Adipocyte (in vitro differentiated cells): ENCODE results near the gene LRRC74A.

Experiments used
- DNase-seq: peaks from one replicate; pipeline ENCODE4 v3.0.0-alpha.2; 2015; ENCODE audit warnings: low read depth
- H3K27me3 ChIP-seq: replicated peaks from 2 replicates; pipeline ENCODE4 v1.7.0; 2013; ENCODE audit warnings: mild to moderate bottlenecking, low read length, moderate library complexity; ENCODE audit not compliant: control insufficient read depth, insufficient read depth
- H3K36me3 ChIP-seq: 2 replicates; pipeline ENCODE4 v1.7.0; 2013; ENCODE audit warnings: low read length, mild to moderate bottlenecking, moderate library complexity; ENCODE audit not compliant: control insufficient read depth, insufficient read depth, severe bottlenecking
- H3K4me1 ChIP-seq: 2 replicates; pipeline ENCODE4 v1.7.0; 2013; ENCODE audit warnings: mild to moderate bottlenecking, low read length, moderate library complexity; ENCODE audit not compliant: control insufficient read depth, insufficient read depth
- H3K4me3 ChIP-seq: 2 replicates; pipeline ENCODE4 v1.7.0; 2013; ENCODE audit warnings: mild to moderate bottlenecking, low read length, moderate library complexity
- H3K9ac ChIP-seq: 2 replicates; pipeline ENCODE4 v1.7.0; 2013; ENCODE audit warnings: mild to moderate bottlenecking, low read length, moderate library complexity
- H3K9me3 ChIP-seq: 2 replicates; pipeline ENCODE4 v1.7.0; 2013; ENCODE audit warnings: mild to moderate bottlenecking, low read length, moderate library complexity; ENCODE audit not compliant: control insufficient read depth

Gene LRRC74A

DNA sequence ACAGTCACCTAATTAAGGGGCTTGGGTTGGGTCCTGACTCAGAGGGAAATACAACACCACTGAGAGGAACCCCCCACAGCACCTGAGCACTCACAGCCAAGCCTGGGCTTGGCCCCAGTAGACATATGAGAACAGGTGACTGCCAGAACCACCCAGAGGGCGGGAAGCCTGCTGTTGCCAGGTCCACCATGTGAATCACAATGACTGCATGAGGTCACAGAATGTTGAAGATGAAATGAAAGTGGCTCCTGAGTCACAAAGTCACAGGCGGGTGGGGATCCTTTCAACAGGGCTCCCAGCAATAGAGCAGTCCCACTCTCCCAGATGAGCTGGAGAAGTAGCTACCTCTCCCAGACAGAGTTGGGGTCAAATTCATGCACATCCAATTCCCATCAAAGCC, at the start of gene LRRC74A:
Gene LRRC74A, plus strand, starts transcription at position 287 of the 400 bp plus-strand sequence. CDS start 290 bp downstream, outside the sequence.
- no peak for DNase-seq
- H3K4me3 ChIP-seq, result no peak within 1 kb of the TSS
- H3K4me1 ChIP-seq, result peaks cover 33% of the 10 kb centered on the region
- H3K36me3 ChIP-seq, result no peaks in the 10 kb centered on the region
- H3K27me3 ChIP-seq, result peaks cover 6% of the 10 kb centered on the region
- H3K9ac ChIP-seq, result no peak within 1 kb of the TSS
- no peaks in the 10 kb centered on the region for H3K9me3 ChIP-seq

GRCh38 chr14:76776428-76777251, 49.6 kb upstream of the LRRC74A start:
- no peaks in the 10 kb centered on the region for H3K36me3 ChIP-seq
- no peaks in the 10 kb centered on the region for H3K27me3 ChIP-seq
- H3K9ac ChIP-seq, result no peak overlapping the region
- H3K9me3 ChIP-seq, result no peaks in the 10 kb centered on the region
- peaks cover 19% of the 10 kb centered on the region for H3K4me1 ChIP-seq
- no peak for DNase-seq
- no peak overlapping the region for H3K4me3 ChIP-seq

- no peaks in the 10 kb centered on the region for H3K9me3 ChIP-seq
- no peak for DNase-seq
- H3K4me1 ChIP-seq, result peaks cover 13% of the 10 kb centered on the region
- no peaks in the 10 kb centered on the region for H3K27me3 ChIP-seq
- H3K4me3 ChIP-seq, result no peak overlapping the region
- peaks cover 8% of the 10 kb centered on the region for H3K36me3 ChIP-seq
- no peak overlapping the region for H3K9ac ChIP-seq
Measured at GRCh38 chr14:76777721-76778120, 48.5 kb upstream of the LRRC74A start.

- no peak overlapping the region for H3K4me3 ChIP-seq
- no peaks in the 10 kb centered on the region for H3K9me3 ChIP-seq
- H3K4me1 ChIP-seq, result peaks cover 6% of the 10 kb centered on the region
- H3K9ac ChIP-seq, result no peak overlapping the region
- H3K36me3 ChIP-seq, result peaks cover 8% of the 10 kb centered on the region
- no peaks in the 10 kb centered on the region for H3K27me3 ChIP-seq
- no peak for DNase-seq
Measured at GRCh38 chr14:76778546-76779215, 47.5 kb upstream of the LRRC74A start.

- H3K36me3 ChIP-seq, result peaks cover 12% of the 10 kb centered on the region
- DNase-seq, result no peak
- no peaks in the 10 kb centered on the region for H3K9me3 ChIP-seq
- H3K9ac ChIP-seq, result no peak overlapping the region
- H3K4me1 ChIP-seq, result peaks cover 2% of the 10 kb centered on the region
- H3K27me3 ChIP-seq, result no peaks in the 10 kb centered on the region
- H3K4me3 ChIP-seq, result no peak overlapping the region
Measured at GRCh38 chr14:76779221-76780057, 46.8 kb upstream of the LRRC74A start.

- Histone ChIP-seq H3K27me3 (no peaks in the 10 kb centered on the region), H3K36me3 (peaks cover 12% of the 10 kb centered on the region), H3K9me3 (no peaks in the 10 kb centered on the region), H3K4me3 (no peak overlapping the region), H3K9ac (no peak overlapping the region), H3K4me1 (peaks cover 2% of the 10 kb centered on the region)
- DNase-seq, result no peak
Measured at GRCh38 chr14:76780058-76780345, 46.2 kb upstream of the LRRC74A start.

DNA sequence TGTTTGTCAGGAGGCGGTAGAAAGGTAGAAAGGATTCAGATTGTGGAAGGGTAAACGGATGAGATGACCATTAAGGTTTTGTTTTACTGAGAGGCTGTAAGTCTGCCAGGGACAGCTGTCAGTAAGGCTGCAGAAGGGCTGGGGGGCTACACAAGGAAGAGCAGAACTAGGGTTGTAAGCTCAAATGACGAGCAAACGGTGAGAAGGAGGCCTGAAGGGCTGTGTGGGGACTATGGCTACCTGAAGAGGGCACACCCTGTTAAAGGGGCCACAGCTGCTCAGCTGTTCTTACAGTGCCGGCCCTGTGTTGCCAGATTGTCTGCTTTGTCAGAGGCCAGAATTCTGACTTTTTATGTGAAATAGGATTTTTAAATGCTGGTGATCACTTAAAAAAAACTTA, 45.8 kb upstream of the LRRC74A start:
- Histone ChIP-seq H3K9me3 (no peaks in the 10 kb centered on the region), H3K4me1 (peaks cover 2% of the 10 kb centered on the region), H3K27me3 (no peaks in the 10 kb centered on the region), H3K36me3 (peaks cover 12% of the 10 kb centered on the region), H3K4me3 (no peak overlapping the region), H3K9ac (no peak overlapping the region)
- no peak for DNase-seq

DNA sequence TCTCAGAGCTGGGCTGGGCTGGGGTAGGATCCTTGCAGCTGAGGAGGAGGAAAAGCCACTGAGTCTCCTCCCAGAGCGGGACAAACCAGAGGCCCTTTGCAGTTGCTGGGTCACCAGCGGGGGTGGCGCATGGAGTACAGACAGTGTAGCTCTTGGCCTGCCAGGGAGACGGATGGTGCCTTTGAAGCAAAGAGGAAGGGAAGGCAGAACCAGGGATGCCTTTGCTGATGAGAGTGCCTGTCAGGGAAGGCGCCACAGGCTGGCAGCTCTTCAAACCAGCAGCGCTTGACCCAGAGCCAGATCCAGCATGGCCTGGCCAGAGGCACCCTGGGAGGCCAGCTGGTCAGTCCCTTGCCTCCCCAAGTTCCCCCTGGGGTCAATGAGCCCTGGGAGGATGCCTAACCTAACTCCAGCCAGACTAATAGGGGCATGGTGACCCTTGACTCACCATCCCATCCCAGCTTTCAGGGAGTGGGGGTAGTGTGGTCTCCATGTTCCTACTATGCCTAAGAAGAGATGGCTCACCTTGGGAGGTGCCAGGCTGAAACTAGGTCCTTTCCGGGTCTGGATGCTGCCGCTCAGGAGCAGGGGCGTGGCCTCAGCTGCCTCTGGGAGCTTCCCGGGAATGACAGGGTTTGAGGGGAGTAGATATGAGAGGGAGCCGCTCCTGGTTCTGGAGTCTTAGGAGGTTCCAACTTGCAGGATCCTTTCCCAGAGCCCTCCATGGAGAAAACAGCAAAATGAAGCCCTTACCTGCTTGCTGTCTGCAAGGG, 45.1 kb upstream of the LRRC74A start:
- Histone ChIP-seq H3K9me3 (no peaks in the 10 kb centered on the region), H3K36me3 (peaks cover 12% of the 10 kb centered on the region), H3K4me3 (no peak overlapping the region), H3K9ac (no peak overlapping the region), H3K27me3 (no peaks in the 10 kb centered on the region), H3K4me1 (peaks cover 2% of the 10 kb centered on the region)
- no peak for DNase-seq

DNA sequence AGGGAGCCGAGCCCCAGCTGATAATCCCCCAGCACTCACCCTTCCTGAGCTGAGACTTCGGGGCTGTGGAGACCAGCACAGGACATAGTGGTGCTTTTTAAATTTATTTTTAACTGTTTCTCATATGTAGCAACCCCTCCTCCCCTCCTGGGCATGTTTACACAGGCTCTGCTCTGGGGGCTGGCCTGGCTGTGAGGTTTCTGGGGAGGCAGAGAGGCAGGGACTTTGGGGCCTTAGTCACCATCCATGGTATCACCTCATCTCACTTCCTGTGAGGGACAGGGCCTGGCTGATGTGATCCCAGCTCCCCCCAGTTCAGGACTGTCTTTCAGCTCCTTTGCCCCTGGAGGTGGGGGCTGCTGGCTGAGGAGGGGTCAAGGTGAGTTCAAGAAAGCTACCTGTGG, 44.6 kb upstream of the LRRC74A start:
- Histone ChIP-seq H3K36me3 (peaks cover 12% of the 10 kb centered on the region), H3K9me3 (no peaks in the 10 kb centered on the region)
- DNase-seq, result no peak

GRCh38 chr14:76782115-76782884, 43.9 kb upstream of the LRRC74A start:
- Histone ChIP-seq H3K4me3 (no peak overlapping the region), H3K36me3 (peaks cover 15% of the 10 kb centered on the region), H3K9me3 (no peaks in the 10 kb centered on the region), H3K27me3 (no peaks in the 10 kb centered on the region), H3K9ac (no peak overlapping the region), H3K4me1 (peaks cover 2% of the 10 kb centered on the region)
- DNase-seq, result no peak

More for the DNA sequence above, 44.6 kb upstream of the LRRC74A start:
- Histone ChIP-seq H3K9ac (no peak overlapping the region), H3K4me1 (peaks cover 2% of the 10 kb centered on the region), H3K27me3 (no peaks in the 10 kb centered on the region), H3K4me3 (no peak overlapping the region)
